CD14-positive monocyte (primary cell): ENCODE results near the gene PLXNB1. TPM values are rescaled to one million over a fixed set of nuclear protein-coding genes. Genes with fewer than 3 reads are reported as not detected.

Source experiments
- DNase-seq, 3 donors: peaks; one replicate each; pipeline ENCODE4 v3.0.0-alpha.2; 2011 to 2022
- H2AFZ ChIP-seq: 2 replicates; pipeline ENCODE4 v1.6.0; 2012; ENCODE audit warnings: mild to moderate bottlenecking, low read depth, low read length, inconsistent platforms; ENCODE audit not compliant: insufficient read depth, poor library complexity, severe bottlenecking
- H3K27ac ChIP-seq, 2 donors: 1 replicate in 1 of 2; 2 replicates in 1 of 2; pipeline ENCODE4 v1.5.1; 2012 to 2013; ENCODE audit warnings: low read length in 2 of 2, control low read depth in 1 of 2, inconsistent platforms in 1 of 2, low read depth in 1 of 2, mild to moderate bottlenecking in 1 of 2
- H3K27me3 ChIP-seq, 2 donors: one replicate each; pipeline versions ENCODE4 v1.6.0 to v1.6.1; 2011 to 2013; ENCODE audit warnings: low read length in 2 of 2; ENCODE audit not compliant: control insufficient read depth in 2 of 2, insufficient read depth in 2 of 2
- H3K36me3 ChIP-seq, 2 donors: replicated peaks in 1 of 2; 1 replicate in 1 of 2; 2 replicates in 1 of 2; pipeline versions ENCODE4 v1.5.1 to v1.6.1; 2012 to 2013; ENCODE audit warnings: low read length in 2 of 2, control low read depth in 1 of 2, inconsistent platforms in 1 of 2, mild to moderate bottlenecking in 1 of 2; ENCODE audit not compliant: insufficient read depth in 2 of 2, control insufficient read depth in 1 of 2
- H3K4me1 ChIP-seq, 2 donors: 1 replicate in 1 of 2; 2 replicates in 1 of 2; pipeline versions ENCODE4 v1.5.1 to v1.6.1; 2012 to 2013; ENCODE audit warnings: low read length in 2 of 2, control low read depth in 1 of 2, inconsistent platforms in 1 of 2, mild to moderate bottlenecking in 1 of 2, moderate library complexity in 1 of 2; ENCODE audit not compliant: insufficient read depth in 2 of 2, control insufficient read depth in 1 of 2
- H3K4me2 ChIP-seq: replicated peaks from 2 replicates; pipeline ENCODE3; 2012; ENCODE audit warnings: low read length, moderate library complexity, mild to moderate bottlenecking; ENCODE audit not compliant: poor library complexity, severe bottlenecking; ENCODE audit errors: extremely low read depth
- H3K4me3 ChIP-seq, 3 experiments: fragments of 200-600 bp in 1 of 3; sonication (generic) in 1 of 3; replicated peaks in 1 of 3; 1 replicate in 2 of 3; 2 replicates in 1 of 3; pipeline ENCODE4 v1.5.1; 2011 to 2013; ENCODE audit warnings: low read length in 3 of 3, mild to moderate bottlenecking in 3 of 3, control low read depth in 2 of 3, low read depth in 2 of 3, inconsistent platforms in 1 of 3, moderate library complexity in 1 of 3
- H3K79me2 ChIP-seq: 2 replicates; pipeline ENCODE4 v1.6.0; 2012; ENCODE audit warnings: mild to moderate bottlenecking, control low read depth, inconsistent platforms, low read length, moderate library complexity; ENCODE audit not compliant: insufficient read depth
- H3K9ac ChIP-seq: 2 replicates; pipeline ENCODE4 v1.6.0; 2017; ENCODE audit warnings: low read length, mild to moderate bottlenecking; ENCODE audit not compliant: insufficient read depth, poor library complexity, severe bottlenecking
- H3K9me3 ChIP-seq, 2 donors: replicated peaks in 1 of 2; 1 replicate in 1 of 2; 2 replicates in 1 of 2; pipeline versions ENCODE4 v1.5.1 to v1.6.1; 2012 to 2013; ENCODE audit warnings: low read length in 2 of 2, control low read depth in 1 of 2; ENCODE audit not compliant: control insufficient read depth in 1 of 2, insufficient read depth in 1 of 2
- H4K20me1 ChIP-seq: 2 replicates; pipeline ENCODE4 v1.6.0; 2012; ENCODE audit warnings: mild to moderate bottlenecking, low read length, control low read depth, moderate library complexity; ENCODE audit not compliant: insufficient read depth
- H3K27ac Mint-ChIP-seq, 7 donors: one replicate each; pipeline ENCODE4 v1.8.0; 2020; ENCODE audit warnings: mild to moderate bottlenecking in 7 of 7, mixed read lengths in 7 of 7, moderate library complexity in 6 of 7, inconsistent platforms in 2 of 7
- H3K27me3 Mint-ChIP-seq, 3 donors: one replicate each; pipeline ENCODE4 v1.8.0; 2021 to 2022; ENCODE audit warnings: low read depth in 3 of 3, mild to moderate bottlenecking in 3 of 3, mixed read lengths in 3 of 3, moderate library complexity in 3 of 3, inconsistent platforms in 1 of 3
- H3K36me3 Mint-ChIP-seq, 2 donors: one replicate each; pipeline ENCODE4 v1.8.0; 2020; ENCODE audit warnings: mixed read lengths in 2 of 2, inconsistent platforms in 1 of 2, mild to moderate bottlenecking in 1 of 2
- H3K4me1 Mint-ChIP-seq: one replicate; pipeline ENCODE4 v1.8.0; 2020; ENCODE audit warnings: mild to moderate bottlenecking, mixed read lengths
- H3K4me3 Mint-ChIP-seq, 2 donors: one replicate each; pipeline ENCODE4 v1.8.0; 2020; ENCODE audit warnings: mild to moderate bottlenecking in 2 of 2, mixed read lengths in 2 of 2, moderate library complexity in 1 of 2
- H3K9me3 Mint-ChIP-seq, 7 donors: one replicate each; pipeline ENCODE4 v1.8.0; 2020 to 2022; ENCODE audit warnings: mixed read lengths in 7 of 7, mild to moderate bottlenecking in 6 of 7, moderate library complexity in 6 of 7, inconsistent platforms in 2 of 7
- WGBS: methylation state at CpG from one replicate; pipeline ENCODE4 v1.1.5; 2013; ENCODE audit warnings: missing lambda C conversion rate; ENCODE audit not compliant: insufficient coverage; 5-methylcytosine and 5-hydroxymethylcytosine counted together
- intact Hi-C, 2 donors: fragments of 100-400 bp; cut with micrococcal nuclease; formaldehyde crosslinking; loops; one replicate each; pipeline versions ENCODE4 v1.15.0 to v1.15.1; 2023
- polyA plus RNA-seq, 3 donors: library from polyadenylated mRNA; depleted of rRNA in 1 of 3; unstranded in 2 of 3; stranded (reverse) in 1 of 3; fragments of 300-500 nt in 2 of 3; fragments of >200 nt in 1 of 3; fragmentation: Illumina TruSeq in 2 of 3; gene quantifications; 1 replicate in 2 of 3; 2 replicates in 1 of 3; pipeline ENCODE4 v1.2.3, GENCODE V29; 2012 to 2021
- TF ChIP-seq, protein P1 (sequence below): fragments of 200-600 bp; IDR thresholded peaks from one replicate; pipeline ENCODE4 v1.8.0; 2022; ENCODE audit warnings: antibody characterized with exemption, mild to moderate bottlenecking

PLXNB1 gene
- polyA plus RNA-seq, 3 donors = 0.14 to 4.3 TPM; not detected in 1

DNA sequence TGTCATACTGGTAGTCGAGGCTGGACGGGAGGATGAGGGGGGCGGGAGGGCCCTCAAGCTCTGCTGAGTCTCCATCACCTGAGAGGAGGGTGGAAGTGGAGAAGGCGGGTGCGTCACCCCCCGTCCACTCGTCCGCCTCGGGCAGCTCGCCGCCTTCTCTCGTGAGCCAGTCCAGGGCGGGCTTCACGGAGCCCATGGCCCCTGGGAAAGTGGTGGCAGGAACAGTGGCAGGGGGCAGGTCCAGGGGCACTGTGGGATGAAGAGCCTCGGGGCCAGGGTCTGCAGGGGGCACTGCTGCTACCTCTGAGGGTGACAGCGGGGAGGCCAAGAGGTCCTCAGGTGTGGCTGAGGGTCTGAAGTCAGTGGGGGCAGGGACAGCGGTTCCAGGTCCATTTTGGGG is 10.3 kb downstream of the PLXNB1 start:
- H3K4me1 Mint-ChIP-seq = no peaks in the 10 kb centered on the region
- Histone ChIP-seq H4K20me1 (no peaks in the 10 kb centered on the region), H3K4me3 (no peak overlapping the region), H3K9ac (no peak overlapping the region), H3K79me2 (no peaks in the 10 kb centered on the region), H3K4me1 (no peaks in the 10 kb centered on the region), H2AFZ (no peak overlapping the region), H3K36me3 (no peaks in the 10 kb centered on the region), H3K4me2 (no peak overlapping the region), H3K27me3 (no peaks in the 10 kb centered on the region), H3K27ac (no peak overlapping the region), H3K9me3 (no peaks in the 10 kb centered on the region)
- TF ChIP-seq, protein P1, sequence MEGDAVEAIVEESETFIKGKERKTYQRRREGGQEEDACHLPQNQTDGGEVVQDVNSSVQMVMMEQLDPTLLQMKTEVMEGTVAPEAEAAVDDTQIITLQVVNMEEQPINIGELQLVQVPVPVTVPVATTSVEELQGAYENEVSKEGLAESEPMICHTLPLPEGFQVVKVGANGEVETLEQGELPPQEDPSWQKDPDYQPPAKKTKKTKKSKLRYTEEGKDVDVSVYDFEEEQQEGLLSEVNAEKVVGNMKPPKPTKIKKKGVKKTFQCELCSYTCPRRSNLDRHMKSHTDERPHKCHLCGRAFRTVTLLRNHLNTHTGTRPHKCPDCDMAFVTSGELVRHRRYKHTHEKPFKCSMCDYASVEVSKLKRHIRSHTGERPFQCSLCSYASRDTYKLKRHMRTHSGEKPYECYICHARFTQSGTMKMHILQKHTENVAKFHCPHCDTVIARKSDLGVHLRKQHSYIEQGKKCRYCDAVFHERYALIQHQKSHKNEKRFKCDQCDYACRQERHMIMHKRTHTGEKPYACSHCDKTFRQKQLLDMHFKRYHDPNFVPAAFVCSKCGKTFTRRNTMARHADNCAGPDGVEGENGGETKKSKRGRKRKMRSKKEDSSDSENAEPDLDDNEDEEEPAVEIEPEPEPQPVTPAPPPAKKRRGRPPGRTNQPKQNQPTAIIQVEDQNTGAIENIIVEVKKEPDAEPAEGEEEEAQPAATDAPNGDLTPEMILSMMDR = no peak
- no peak overlapping the region for H3K27ac Mint-ChIP-seq
- intact Hi-C loops = no loop called here
- no peaks in the 10 kb centered on the region for H3K36me3 Mint-ChIP-seq
- peaks cover 0 to 2% (median 0%) of the 10 kb centered on the region in 7 donors for H3K9me3 Mint-ChIP-seq
- no peak for DNase-seq
- 98% methylated on average over 14 of the region's 17 CpGs for WGBS
- no peak overlapping the region for H3K4me3 Mint-ChIP-seq
- peaks cover 0 to 5% (median 0%) of the 10 kb centered on the region in 3 donors for H3K27me3 Mint-ChIP-seq

DNA sequence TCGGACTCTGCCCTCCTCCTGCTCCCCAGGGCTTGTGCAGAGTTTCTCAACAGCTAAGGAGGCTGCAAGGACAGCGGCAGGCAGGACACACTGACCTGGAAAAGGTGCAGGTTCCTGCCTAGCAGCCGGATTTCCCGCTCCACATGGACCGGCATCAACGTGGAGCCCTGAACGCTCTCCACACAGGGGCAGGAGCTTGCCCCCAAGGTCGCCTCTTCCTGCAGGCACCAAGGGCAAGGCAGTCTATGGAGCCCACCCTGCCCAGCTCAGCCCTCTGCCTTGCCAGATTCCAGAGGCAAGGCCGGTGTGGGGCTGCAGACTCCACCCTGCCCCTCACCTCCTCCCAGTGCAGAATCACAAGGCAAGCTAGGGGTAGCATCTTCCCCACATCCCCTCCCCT is 10.7 kb downstream of the PLXNB1 start:
- no peak overlapping the region for H3K4me3 Mint-ChIP-seq
- H3K27me3 Mint-ChIP-seq = peaks cover 0 to 5% (median 0%) of the 10 kb centered on the region in 3 donors
- H3K4me1 Mint-ChIP-seq = no peaks in the 10 kb centered on the region
- whole genome bisulfite sequencing = 96% methylated on average over 9 of the region's 9 CpGs
- Histone ChIP-seq H3K36me3 (no peaks in the 10 kb centered on the region), H3K4me1 (no peaks in the 10 kb centered on the region), H3K4me3 (no peak overlapping the region), H3K4me2 (no peak overlapping the region), H4K20me1 (no peaks in the 10 kb centered on the region), H3K27me3 (no peaks in the 10 kb centered on the region), H3K27ac (no peak overlapping the region), H3K9me3 (no peaks in the 10 kb centered on the region), H2AFZ (no peak overlapping the region), H3K9ac (no peak overlapping the region), H3K79me2 (no peaks in the 10 kb centered on the region)
- intact Hi-C loops = no loop called here
- H3K27ac Mint-ChIP-seq = no peak overlapping the region
- no peak for DNase-seq
- TF ChIP-seq, protein P1 = no peak
- no peaks in the 10 kb centered on the region for H3K36me3 Mint-ChIP-seq
- peaks cover 0 to 2% (median 0%) of the 10 kb centered on the region in 7 donors for H3K9me3 Mint-ChIP-seq
